Kasumi-1 (cell line): ENCODE results near the gene SLC41A1.

Experiments used
- DNase-seq, 2 experiments: peaks; one replicate each; lab custom pipeline; 2025; lab: John Stamatoyannopoulos, UW

The SLC41A1 gene

DNA sequence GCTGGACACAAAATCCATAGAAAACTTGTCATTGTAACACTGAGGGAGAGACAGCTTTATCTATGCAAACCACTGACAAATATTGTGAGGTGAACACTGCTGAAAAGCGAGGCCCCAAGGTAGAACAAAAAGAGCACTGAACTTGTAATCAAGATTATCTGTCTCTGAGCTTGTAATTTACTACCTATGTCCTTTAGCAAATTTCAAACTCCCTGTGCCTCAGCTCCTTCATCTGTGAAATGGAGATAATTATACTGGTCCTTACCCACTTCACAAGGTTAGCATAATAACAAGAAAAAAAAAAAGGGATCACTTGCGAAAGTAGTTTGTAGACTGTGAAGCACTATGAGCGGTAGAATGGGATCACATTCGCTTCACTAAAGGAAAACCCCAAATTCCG is 58.1 kb downstream of the SLC41A1 start:
- no peak for DNase-seq

DNA sequence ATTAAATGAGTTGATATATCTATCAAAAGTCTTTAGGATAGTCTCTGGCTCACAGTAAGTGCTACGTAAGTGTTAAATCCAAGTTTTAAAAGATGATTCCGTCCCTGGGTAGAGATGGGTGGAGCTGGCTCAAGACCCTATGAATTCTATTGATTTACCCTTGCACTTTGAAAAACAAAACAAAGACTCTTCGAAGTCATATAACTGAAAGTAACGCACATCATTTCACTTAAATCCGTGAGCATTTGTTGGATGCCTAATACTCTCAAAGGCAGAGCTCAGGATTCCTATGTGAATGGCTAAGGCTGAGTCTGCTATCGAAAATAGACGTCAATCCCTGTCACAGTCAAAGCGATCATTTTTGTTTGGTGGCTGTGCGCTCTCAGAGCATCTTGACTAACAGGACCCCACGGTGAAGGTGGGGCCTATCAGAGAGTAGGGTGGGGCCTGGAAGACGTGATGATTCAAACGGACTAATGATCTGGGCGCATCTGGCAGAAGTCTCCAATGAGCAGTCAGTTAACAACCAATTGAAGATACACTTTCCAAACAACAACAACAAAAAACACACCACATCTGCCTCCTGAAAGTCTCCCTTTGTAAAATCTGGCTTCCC is 61.9 kb downstream of the SLC41A1 start:
- DNase-seq: no peak

DNA sequence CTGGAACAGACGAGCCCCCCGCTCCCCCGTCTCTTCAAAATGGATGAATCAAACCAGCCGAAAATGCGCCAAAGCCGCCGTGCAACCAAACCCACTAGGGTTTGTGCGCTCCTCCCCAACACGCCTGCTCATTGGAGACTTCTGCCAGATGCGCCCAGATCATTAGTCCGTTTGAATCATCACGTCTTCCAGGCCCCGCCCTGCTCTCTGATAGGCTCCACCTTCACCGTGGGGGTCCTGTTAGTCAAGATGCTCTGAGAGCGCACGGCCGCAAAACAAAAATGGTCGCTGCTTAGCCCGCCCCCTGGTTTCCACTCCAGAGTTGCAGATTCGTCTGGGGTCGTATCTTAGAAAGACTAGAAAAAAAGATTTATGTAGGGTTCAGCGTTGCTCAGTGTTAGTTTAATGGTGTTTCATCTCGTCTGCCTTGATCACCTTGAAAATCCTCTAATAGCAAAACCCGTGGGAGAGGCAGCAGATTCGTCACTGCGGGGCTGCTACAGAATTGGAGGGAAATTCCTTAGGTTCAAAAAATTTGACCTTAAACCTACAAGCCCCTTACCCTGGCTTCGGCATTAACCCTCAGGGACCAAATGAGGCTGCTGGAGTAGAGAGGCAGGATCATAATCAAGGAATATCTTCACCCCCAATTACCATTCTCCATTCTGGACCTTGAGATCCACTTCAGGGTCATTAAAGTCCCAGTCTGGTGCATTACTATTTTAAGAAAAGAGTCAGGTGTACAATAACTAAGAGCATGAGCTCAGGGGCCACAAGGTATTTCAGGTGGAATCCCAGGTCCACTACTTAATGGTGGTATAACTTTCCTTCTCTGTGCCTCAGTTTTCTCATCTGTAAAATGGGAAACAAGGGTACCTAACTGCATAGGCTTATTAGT is 62.6 kb downstream of the SLC41A1 start, which contains the start of gene NUCKS1:
Gene NUCKS1 (minus strand): TSS at position 45 of the 898 bp plus-strand sequence. CDS start 209 bp downstream, outside the sequence.
- peak; percentile 98 to 99 for DNase-seq

DNA sequence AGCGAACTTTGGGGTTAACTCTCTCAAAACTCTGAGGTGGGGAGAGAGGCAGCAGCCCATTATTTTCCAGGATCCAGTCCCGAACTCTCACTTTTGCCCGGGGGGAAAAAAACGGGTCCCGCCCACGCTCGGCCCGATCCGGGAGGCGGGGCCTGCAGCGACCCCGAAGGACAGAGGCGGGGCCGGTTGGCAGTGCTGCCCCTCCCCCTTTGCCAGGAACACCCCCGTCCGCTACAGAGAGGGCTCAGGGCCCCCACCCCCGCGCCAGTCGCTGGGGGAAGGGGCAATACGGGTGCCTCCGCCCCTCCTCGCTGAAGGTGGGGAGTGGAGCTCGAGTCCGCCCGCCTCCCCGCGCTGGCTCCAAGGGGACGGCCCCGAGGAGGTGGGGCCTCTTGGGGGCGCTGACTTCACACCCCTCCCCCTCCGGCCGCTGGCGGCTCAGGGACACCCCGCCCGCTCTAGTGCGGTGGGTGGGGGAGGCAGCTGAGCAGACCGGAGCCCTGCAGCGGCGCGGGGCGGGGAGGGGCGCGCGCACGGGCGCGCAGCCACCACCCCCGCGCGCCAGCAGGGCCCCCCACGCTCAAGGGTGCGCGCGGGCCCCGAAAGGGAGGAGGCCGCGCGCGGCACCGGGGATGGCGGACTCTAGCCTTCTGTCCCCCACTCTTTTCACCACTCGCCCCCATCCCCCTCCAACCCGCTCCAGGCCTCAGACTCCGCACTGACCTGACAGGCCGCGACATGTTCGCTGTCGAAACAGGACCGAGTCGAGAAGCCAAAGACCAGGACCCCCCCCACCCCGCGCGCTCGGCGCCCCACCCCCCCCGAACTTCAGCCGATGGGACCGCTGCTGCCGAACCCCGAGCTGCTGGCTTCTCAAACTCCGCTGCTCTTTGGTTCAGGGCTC is 63.5 kb downstream of the SLC41A1 start:
- DNase-seq: peak; percentile 91 to 92

DNA sequence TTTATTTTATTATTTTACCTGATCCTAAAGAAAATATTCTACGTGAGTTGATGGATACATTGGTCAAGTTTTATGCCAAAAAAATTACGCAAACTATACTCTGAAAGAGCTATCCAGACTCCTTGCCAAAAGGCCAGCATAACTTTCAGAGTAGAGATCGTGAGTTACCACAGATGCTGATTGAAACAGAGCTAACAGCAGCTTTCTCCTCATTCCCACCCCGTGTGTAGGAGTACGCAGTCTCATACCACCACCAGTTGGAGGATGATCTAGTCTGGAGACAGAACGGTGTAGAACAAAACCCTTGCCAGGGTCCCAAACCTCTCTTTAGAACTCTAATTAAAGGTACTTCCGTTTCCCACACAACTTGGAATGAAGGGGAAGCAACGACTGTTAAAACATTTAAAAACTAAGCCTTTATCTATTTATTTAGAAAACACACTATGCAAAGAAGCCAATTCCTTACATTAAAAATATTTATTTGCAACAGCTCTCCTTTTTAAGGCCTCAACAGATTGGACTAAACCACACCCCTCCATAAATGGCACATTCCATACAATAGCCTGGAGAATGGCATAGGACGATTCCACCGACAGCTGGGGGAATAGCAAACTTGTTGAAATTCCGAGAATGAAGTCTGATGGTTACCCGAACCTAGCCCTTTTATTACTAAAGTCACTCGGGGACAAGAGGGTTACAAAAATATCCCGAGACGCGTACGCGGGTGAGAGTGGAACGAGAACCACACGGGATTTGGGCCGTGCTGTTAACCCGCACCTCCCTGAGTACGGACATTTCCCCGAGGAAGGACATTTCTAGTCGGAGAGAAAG is 64.4 kb downstream of the SLC41A1 start:
- peak; percentile 70 to 71 for DNase-seq

DNA sequence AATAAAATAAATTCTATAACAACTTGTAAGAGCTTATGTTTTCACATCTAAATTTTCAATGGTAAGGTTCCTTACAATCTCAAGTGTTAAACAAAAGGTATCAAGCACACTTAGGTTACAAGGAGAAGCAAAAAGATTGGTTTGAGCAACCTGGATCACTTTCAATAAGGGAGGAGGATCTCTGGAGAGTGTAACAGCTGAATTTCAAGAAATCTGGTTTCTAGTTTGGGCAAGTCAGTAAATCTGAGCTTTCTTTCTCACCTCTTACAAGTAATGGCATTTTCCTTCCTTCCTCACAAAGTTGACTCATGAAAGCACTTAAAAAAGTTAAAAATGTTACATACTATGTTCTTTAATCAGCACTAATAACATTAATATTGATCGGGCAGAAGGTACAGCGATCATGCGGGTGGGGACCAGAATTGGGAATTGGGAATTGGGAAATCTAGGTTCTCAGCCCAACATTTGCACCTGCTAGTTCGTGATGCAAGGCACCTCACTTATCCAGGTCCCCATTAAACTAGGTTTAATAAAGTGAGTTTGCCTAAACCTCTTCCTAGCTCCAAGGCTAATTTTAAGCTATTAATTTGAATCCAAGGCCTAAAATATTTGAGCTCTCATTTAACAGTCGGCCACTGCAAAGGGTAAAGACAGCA is 66.1 kb downstream of the SLC41A1 start:
- DNase-seq: no peak

DNA sequence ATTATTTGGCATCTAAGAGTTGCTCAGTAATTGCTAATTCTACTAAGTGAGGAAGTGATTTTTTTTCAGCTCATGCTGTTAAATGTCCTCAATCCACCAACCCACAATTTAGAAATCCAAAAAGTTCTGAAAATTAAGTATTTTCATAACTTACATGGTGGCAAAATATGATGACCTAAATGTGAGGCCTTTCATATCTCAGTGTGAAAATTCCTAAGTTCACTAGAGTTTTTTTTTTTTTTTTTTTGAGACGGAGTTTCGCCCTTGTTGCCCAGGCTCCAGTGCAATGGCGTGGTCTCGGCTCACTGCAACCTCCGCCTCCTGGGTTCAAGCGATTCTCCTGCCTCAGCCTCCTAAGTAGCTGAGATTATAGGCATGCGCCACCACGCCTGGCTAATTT is 68.6 kb downstream of the SLC41A1 start:
- DNase-seq: no peak

DNA sequence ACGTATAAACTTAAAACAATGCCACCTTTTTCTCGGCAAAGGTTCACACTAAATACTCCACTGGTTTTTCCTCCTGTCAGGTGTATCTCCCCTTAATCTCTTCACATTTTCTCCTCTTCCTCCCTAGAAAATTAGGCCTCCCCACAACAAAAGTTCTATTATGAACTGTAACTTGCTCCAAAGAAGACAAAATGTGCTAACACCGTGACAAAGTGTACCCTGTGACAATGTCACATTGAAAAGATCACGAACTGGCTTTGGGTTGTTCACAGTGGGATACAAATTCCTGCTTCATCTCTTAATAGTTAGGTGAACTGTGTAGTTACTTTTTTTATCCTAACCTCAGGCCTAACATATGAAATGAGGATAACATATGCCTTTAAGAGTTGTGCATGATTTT is 69.0 kb downstream of the SLC41A1 start:
- no peak for DNase-seq

DNA sequence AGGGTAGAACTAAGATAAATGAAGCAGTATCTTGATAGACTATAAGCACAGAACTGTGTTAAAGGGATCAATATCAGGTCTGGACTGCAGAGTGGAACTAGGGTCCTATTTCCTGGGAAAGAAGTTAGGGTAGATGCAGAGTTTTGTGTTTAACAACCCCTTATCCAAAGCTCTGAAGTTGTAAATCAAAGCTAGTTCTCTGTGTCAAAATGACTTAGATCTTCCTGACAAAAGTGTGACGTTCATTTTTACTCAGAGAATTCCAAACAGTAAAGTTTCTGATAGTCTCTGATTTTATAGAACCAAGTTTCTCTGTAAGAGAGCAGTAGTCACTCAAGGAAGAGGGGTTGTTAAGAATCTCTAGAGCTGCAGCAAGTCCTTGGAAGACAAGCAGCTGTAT is 71.3 kb downstream of the SLC41A1 start:
- DNase-seq: no peak

DNA sequence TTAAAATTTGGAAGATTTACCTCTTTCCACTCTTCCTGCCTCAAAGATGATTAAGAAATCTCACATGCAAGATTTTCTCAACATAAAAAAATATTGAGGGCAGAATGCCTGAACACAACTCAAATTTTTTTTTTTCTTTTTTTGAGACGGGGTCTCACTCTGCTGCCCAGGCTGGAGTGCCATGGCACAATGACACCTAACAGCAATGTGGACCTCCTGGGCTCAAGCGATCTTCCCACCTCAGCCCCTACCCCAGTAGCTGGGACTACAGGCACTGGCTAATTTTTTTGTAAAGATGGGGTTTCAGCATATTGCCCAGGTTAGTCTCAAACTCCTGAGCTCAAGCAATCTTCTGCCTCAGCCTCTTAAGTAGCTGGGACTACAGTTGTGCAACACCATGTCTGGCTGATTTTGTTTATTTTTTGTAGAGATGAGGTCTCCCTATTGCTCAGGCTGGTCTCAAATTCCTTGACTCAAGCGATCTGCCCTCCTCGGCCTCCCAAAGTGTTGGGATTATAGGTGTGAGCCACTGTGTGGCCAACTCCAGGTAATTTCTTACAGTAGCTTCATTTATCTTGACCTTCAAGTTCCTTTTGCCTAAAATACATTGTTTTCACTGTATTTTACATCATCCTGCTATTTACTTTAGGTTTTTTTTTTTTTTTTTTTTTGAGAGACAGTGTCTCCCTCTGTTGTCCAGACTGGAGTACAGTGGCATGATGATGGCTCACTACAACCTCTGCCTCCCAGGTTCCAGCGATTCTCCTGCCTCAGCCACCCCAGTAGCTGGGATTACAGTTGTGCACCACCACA is 73.4 kb downstream of the SLC41A1 start:
- no peak for DNase-seq
